Osteoblast (primary cell): ENCODE measurements around the gene RSPO3. TPM values are rescaled to one million over a fixed set of nuclear protein-coding genes. Genes with fewer than 3 reads are reported as not detected.
"Not testable (repeated sequence)": the region's sequence is repeated elsewhere in the genome, so short reads cannot be mapped to it uniquely, and the experiment has no call there.

Experiments used
- DNase-seq: peaks from one replicate; pipeline ENCODE4 v3.0.0; 2011; ENCODE audit warnings: low spot score, mixed read lengths; ENCODE audit not compliant: insufficient read length; ENCODE audit errors: missing footprints
- H2AFZ ChIP-seq: 2 replicates; pipeline ENCODE4 v1.6.0; 2011; ENCODE audit warnings: mild to moderate bottlenecking, low read length
- H3K27ac ChIP-seq: 2 replicates; pipeline ENCODE4 v1.5.1; 2011; ENCODE audit warnings: mild to moderate bottlenecking, low read depth, low read length, moderate library complexity
- H3K27me3 ChIP-seq: 2 replicates; pipeline ENCODE4 v1.6.0; 2012; ENCODE audit warnings: mild to moderate bottlenecking, control low read depth, inconsistent platforms, low read length, moderate library complexity; ENCODE audit not compliant: insufficient read depth
- H3K36me3 ChIP-seq: 2 replicates; pipeline ENCODE4 v1.5.1; 2011; ENCODE audit warnings: mild to moderate bottlenecking, low read length, control low read depth, moderate library complexity; ENCODE audit not compliant: insufficient read depth
- H3K4me1 ChIP-seq: 2 replicates; pipeline ENCODE4 v1.5.1; 2011; ENCODE audit warnings: mild to moderate bottlenecking, low read length, control low read depth, moderate library complexity; ENCODE audit not compliant: insufficient read depth
- H3K4me2 ChIP-seq: 2 replicates; pipeline ENCODE4 v1.6.0; 2011; ENCODE audit warnings: mild to moderate bottlenecking, low read length; ENCODE audit not compliant: insufficient read depth
- H3K4me3 ChIP-seq: fragments of 200-600 bp; sonication (generic); 3 replicates; pipeline ENCODE4 v1.5.1; 2012; ENCODE audit warnings: mild to moderate bottlenecking, low read length, inconsistent platforms; ENCODE audit not compliant: insufficient read depth
- H3K79me2 ChIP-seq: 2 replicates; pipeline ENCODE4 v1.6.0; 2012; ENCODE audit warnings: mild to moderate bottlenecking, low read length, control low read depth, inconsistent platforms; ENCODE audit not compliant: insufficient read depth
- H3K9me3 ChIP-seq: 2 replicates; pipeline ENCODE4 v1.5.1; 2011; ENCODE audit warnings: low read depth, low read length, control low read depth
- H4K20me1 ChIP-seq: 2 replicates; pipeline ENCODE4 v1.6.0; 2012; ENCODE audit warnings: mild to moderate bottlenecking, low read length, control low read depth; ENCODE audit not compliant: insufficient read depth
- total RNA-seq: library from RNA; depleted of rRNA; stranded (reverse); fragments of >200 nt; gene quantifications from 2 replicates; pipeline ENCODE4 v1.2.3, GENCODE V29; 2012
- TF ChIP-seq, protein P1 (sequence below): IDR thresholded peaks from 2 replicates; pipeline ENCODE4 v1.5.1; 2011; ENCODE audit warnings: mild to moderate bottlenecking, low read depth, low read length, moderate library complexity; ENCODE audit errors: extremely low read depth

RSPO3 gene
- total RNA-seq, 1 donor, result 1.8 TPM

DNA sequence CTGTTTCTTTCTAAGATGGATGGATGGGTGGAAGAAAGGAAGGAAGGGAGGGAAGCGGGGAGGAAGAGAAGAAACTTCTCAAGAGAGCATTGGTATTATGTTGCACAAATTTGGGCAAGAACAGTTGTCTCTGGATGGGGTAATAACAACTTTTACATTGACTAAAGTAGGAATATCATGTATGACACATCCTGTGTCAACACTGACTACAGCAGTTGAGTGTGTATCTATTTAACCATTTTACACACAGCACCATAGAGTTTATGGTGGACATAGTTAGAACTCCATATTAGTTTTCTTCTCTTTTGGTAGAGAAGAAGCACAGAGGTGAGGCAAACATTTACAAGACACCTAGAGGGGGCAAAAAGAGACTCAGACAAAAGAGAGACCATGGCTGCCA, 103.9 kb downstream of the RSPO3 start:
- Histone ChIP-seq H3K4me3 (no peak overlapping the region), H3K36me3 (no peaks in the 10 kb centered on the region), H3K4me2 (no peak overlapping the region), H3K4me1 (no peaks in the 10 kb centered on the region), H3K27ac (no peak overlapping the region), H4K20me1 (no peaks in the 10 kb centered on the region), H3K79me2 (no peaks in the 10 kb centered on the region), H2AFZ (no peak overlapping the region), H3K9me3 (no peaks in the 10 kb centered on the region), H3K27me3 (no peaks in the 10 kb centered on the region)
- TF ChIP-seq, protein P1, sequence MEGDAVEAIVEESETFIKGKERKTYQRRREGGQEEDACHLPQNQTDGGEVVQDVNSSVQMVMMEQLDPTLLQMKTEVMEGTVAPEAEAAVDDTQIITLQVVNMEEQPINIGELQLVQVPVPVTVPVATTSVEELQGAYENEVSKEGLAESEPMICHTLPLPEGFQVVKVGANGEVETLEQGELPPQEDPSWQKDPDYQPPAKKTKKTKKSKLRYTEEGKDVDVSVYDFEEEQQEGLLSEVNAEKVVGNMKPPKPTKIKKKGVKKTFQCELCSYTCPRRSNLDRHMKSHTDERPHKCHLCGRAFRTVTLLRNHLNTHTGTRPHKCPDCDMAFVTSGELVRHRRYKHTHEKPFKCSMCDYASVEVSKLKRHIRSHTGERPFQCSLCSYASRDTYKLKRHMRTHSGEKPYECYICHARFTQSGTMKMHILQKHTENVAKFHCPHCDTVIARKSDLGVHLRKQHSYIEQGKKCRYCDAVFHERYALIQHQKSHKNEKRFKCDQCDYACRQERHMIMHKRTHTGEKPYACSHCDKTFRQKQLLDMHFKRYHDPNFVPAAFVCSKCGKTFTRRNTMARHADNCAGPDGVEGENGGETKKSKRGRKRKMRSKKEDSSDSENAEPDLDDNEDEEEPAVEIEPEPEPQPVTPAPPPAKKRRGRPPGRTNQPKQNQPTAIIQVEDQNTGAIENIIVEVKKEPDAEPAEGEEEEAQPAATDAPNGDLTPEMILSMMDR, result no peak
- DNase-seq, result no peak

DNA sequence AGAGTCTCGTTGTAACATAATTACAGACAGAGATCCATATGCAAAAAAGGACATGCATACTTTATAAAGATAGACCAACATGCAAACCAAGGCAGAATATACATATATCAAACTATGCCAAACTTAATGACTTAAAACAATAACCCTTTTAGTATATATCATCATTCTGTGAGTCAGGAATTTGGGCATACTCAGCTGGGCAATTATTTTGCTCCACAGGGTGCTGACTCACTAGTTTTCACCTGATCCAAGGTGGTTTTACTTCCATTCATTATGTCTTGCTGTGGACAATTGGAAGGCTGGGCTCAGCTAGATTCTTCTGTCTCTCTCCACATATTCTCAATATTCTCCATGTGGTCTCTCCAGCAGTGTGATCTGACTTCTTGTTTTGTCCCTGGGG, 107.0 kb downstream of the RSPO3 start:
- no peaks in the 10 kb centered on the region for H3K36me3 ChIP-seq
- H3K27ac ChIP-seq, result no peak overlapping the region
- DNase-seq, result no peak
- H3K9me3 ChIP-seq, result no peaks in the 10 kb centered on the region
- H4K20me1 ChIP-seq, result no peaks in the 10 kb centered on the region
- no peaks in the 10 kb centered on the region for H3K27me3 ChIP-seq
- H3K4me2 ChIP-seq, result no peak overlapping the region
- H3K4me3 ChIP-seq, result no peak overlapping the region
- H2AFZ ChIP-seq, result no peak overlapping the region
- TF ChIP-seq, protein P1, result no peak
- no peaks in the 10 kb centered on the region for H3K4me1 ChIP-seq
- no peaks in the 10 kb centered on the region for H3K79me2 ChIP-seq

DNA sequence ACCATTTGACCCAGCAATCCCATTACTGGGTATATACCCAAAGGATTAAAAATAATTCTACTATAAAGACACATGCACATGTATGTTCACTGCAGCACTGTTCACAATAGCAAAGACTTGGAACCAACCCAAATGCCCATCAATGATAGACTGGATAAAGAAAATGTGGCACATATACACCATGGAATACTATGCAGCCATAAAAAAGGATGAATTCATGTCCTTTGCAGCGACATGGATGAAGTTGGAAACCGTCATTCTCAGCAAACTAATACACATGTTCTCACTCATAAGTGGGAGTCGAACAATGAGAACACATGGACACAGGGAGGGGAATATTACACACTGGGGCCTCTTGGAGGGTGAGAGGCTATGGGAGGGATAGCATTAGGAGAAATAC, 115.3 kb downstream of the RSPO3 start:
- not testable (repeated sequence) for H3K4me1 ChIP-seq, H3K36me3 ChIP-seq, H4K20me1 ChIP-seq, H3K4me3 ChIP-seq, H3K4me2 ChIP-seq, H3K79me2 ChIP-seq, H3K27me3 ChIP-seq, H3K9me3 ChIP-seq, H2AFZ ChIP-seq, DNase-seq, H3K27ac ChIP-seq

DNA sequence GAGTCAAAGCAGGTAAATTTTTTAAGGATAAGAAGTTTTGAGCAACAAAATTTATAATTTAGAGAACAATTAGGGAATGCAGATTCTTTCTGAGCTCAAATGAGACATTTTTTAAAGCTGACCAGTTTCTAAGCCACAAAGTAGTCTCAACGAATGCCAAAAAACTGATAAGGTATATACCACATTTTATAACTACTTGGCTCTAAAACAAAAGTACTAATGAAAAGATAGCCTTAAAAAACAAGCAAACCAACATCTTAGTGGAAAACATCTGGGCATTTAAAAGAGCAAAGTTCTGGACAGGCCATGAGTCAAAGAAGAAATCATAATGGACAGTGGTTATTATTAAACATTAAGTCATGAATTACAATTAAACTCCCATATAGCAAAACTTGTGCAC, 125.0 kb downstream of the RSPO3 start:
- TF ChIP-seq, protein P1, result no peak
- H3K36me3 ChIP-seq, result no peaks in the 10 kb centered on the region
- no peaks in the 10 kb centered on the region for H4K20me1 ChIP-seq
- no peaks in the 10 kb centered on the region for H3K9me3 ChIP-seq
- no peak overlapping the region for H3K27ac ChIP-seq
- no peaks in the 10 kb centered on the region for H3K27me3 ChIP-seq
- H3K4me3 ChIP-seq, result no peak overlapping the region
- H2AFZ ChIP-seq, result no peak overlapping the region
- no peaks in the 10 kb centered on the region for H3K79me2 ChIP-seq
- no peaks in the 10 kb centered on the region for H3K4me1 ChIP-seq
- DNase-seq, result no peak
- H3K4me2 ChIP-seq, result no peak overlapping the region

Other genes with a start within 250 kb of the RSPO3 start
- 56.8 and 60.4 TPM in 2 replicates for gene RNF146, start 148.2 kb downstream of the RSPO3 start, total RNA-seq
- gene ECHDC1, start 224.9 kb downstream of the RSPO3 start, total RNA-seq, result 67.0 and 71.0 TPM in 2 replicates